KOPT-K1 (cell line): ENCODE data around the gene ICAM3.
"Not testable (repeated sequence)": the region's sequence is repeated elsewhere in the genome, so short reads cannot be mapped to it uniquely, and the experiment has no call there.

Source experiments
- H3K27ac ChIP-seq: fragments of 200-600 bp; sonication (generic); 2 replicates; pipeline ENCODE4 v1.5.1; 2016; ENCODE audit warnings: antibody characterized with exemption, mild to moderate bottlenecking, low read depth, low read length; ENCODE audit not compliant: poor library complexity, severe bottlenecking
- H3K36me3 ChIP-seq: fragments of 200-600 bp; sonication (generic); 2 replicates; pipeline ENCODE4 v1.5.1; 2017; ENCODE audit warnings: antibody characterized with exemption, mild to moderate bottlenecking, low read length, moderate library complexity; ENCODE audit not compliant: insufficient read depth
- H3K9me3 ChIP-seq: fragments of 200-600 bp; sonication (generic); 2 replicates; pipeline ENCODE4 v1.5.1; 2017; ENCODE audit warnings: antibody characterized with exemption, low read length, mild to moderate bottlenecking; ENCODE audit not compliant: insufficient read depth, poor library complexity, severe bottlenecking

ICAM3 gene, protein sequence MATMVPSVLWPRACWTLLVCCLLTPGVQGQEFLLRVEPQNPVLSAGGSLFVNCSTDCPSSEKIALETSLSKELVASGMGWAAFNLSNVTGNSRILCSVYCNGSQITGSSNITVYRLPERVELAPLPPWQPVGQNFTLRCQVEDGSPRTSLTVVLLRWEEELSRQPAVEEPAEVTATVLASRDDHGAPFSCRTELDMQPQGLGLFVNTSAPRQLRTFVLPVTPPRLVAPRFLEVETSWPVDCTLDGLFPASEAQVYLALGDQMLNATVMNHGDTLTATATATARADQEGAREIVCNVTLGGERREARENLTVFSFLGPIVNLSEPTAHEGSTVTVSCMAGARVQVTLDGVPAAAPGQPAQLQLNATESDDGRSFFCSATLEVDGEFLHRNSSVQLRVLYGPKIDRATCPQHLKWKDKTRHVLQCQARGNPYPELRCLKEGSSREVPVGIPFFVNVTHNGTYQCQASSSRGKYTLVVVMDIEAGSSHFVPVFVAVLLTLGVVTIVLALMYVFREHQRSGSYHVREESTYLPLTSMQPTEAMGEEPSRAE

DNA sequence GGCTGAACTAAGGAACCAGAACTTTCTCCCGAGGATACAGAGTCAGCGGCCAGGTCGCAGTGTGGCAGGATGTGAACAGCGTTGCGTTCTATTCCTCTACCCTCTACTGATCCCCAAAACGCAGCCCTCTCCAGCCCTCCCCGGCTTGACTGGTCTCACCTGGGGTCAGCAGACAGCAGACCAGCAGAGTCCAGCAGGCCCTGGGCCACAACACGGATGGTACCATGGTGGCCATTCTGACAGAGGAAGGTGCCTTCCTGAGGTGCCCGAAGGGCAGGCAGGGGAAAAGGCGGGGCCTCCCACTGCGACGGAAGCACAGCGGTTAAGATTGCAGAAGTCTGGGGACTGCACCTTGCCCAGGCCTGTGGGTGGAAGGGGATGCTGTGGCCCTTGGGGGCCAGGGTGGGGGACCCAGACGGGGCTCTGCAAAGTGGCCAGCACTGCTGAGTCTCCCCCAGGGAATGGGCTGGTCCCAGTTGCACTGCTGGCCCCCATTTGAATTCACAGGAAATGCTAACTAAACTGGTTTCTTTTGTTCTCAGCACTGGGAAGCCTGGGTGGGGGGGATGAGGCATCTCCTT lies at the start of gene ICAM3:
ICAM3 (minus strand) TSS at position 245 of the 581 bp plus-strand sequence; CDS start at position 235, 10 bp downstream.
- Histone ChIP-seq H3K36me3 (peaks cover 20% of the 10 kb centered on the region; the same call in 1 of the 2 replicates), H3K27ac (peak within 1 kb of the TSS; percentile 80), H3K9me3 (no peaks in the 10 kb centered on the region)

DNA sequence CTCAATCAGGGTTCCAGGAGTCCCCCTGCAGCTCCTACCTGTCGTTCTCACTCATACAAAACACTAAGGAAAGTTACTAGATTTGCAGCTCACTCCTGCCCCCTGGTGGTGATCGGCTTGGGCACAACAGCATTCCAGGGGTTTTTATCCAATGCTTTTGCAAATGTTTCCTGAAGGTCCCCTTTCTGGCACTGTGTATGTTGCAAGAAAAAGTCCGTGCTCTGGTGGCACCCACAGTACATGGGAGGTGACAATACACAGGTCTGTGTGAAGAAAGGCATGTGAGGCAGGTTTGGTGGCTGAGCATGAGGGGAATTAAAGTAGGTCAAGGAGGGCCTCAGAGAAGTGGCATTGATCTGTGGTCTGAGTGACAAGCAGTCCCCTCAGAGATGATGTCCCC lies 49.5 kb upstream of the ICAM3 start:
- Histone ChIP-seq H3K36me3 (peaks cover 43% of the 10 kb centered on the region), H3K9me3 (no peaks in the 10 kb centered on the region), H3K27ac (no peak overlapping the region)

GRCh38 chr19:10384580-10384979 lies 45.2 kb upstream of the ICAM3 start:
- Histone ChIP-seq H3K9me3 (no peaks in the 10 kb centered on the region), H3K27ac (no peak overlapping the region)

GRCh38 chr19:10383223-10383499 lies 43.7 kb upstream of the ICAM3 start:
- H3K36me3 ChIP-seq, H3K27ac ChIP-seq, H3K9me3 ChIP-seq: not testable (repeated sequence)

More at GRCh38 chr19:10384580-10384979, 45.2 kb upstream of the ICAM3 start:
- H3K36me3 ChIP-seq = no peaks in the 10 kb centered on the region

GRCh38 chr19:10380313-10381102 lies 41.1 kb upstream of the ICAM3 start, which contains the start of gene TYK2:
Gene TYK2 (minus strand): TSS chr19:10380572. CDS start chr19:10378406, 2,166 bp downstream.
- no peaks in the 10 kb centered on the region for H3K9me3 ChIP-seq
- H3K36me3 ChIP-seq = peaks cover 17% of the 10 kb centered on the region
- H3K27ac ChIP-seq = peak within 1 kb of the TSS; percentile 72

DNA sequence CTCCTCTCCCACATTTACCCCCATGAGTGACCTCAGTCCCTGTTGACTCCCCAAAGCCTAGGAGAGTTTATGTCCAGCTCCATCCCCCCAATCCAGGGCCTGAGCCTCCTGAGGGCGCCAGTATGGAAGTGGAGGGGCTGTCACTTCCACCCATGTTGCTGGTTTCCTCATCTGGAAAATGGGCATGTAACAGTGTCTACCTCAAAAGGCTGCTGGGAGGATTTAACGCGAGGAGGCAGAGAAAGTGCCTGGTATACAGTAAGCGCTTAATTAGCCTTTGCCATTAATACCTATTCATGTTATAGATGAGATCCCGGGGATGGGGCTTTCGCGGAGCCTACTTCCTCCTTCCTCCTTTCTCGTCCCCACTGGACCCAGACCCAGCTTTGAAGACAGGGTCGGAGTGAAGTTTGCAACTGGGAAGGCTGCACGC lies 40.5 kb upstream of the ICAM3 start:
- H3K27ac ChIP-seq = peak overlapping the region; percentile 72

GRCh38 chr19:10378124-10378523 lies 38.7 kb upstream of the ICAM3 start:
- peaks cover 33% of the 10 kb centered on the region for H3K36me3 ChIP-seq
- H3K9me3 ChIP-seq = no peaks in the 10 kb centered on the region
- H3K27ac ChIP-seq = no peak overlapping the region

More for the DNA sequence above, 40.5 kb upstream of the ICAM3 start:
- peaks cover 24% of the 10 kb centered on the region for H3K36me3 ChIP-seq
- no peaks in the 10 kb centered on the region for H3K9me3 ChIP-seq

DNA sequence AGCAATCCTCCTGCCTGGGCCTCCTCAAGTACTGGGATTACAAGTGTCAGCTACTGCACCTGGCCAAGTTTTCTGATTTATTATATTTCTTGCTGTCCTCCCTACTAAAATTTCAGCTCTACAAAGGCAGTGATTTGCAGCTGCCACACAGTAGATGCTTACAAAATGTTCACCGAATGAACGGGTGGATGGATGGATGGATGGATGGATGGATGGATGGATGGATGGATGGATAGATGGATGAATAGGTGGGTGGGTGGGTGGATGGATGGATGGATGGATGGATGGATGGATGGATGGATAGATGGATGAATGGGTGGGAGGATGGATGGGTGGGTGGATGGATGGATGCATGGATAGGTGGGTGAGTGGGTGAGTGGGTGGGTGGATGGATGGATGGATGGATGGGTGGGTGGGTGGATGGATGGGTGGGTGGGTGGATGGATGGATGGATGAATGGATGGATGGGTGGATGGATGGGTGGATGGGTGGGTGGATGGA lies 37.8 kb upstream of the ICAM3 start:
- H3K9me3 ChIP-seq, H3K27ac ChIP-seq: not testable (repeated sequence)
- H3K36me3 ChIP-seq = peaks cover 33% of the 10 kb centered on the region

DNA sequence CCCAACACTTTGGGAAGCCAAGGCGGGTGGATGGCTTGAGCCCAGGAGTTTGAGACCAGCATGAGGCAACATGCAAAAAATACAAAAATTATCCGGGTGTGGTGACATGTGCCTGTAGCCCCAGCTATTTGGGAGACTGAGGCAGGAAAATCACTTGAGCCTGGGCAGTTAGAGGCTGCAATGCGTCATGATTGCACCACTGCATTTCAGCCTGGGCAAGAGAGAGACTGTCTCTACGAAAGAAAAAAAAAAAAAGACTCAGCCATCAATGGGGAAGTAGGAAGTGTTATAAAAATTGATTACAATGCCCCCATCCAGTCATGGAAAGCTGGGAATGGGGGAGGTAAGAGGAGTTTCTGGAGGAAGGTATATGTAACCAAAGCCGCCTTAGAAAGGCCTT lies 35.5 kb upstream of the ICAM3 start:
- peaks cover 48% of the 10 kb centered on the region for H3K36me3 ChIP-seq
- no peaks in the 10 kb centered on the region for H3K9me3 ChIP-seq
- H3K27ac ChIP-seq = no peak overlapping the region

- H3K27ac ChIP-seq = no peak overlapping the region
- H3K9me3 ChIP-seq = no peaks in the 10 kb centered on the region
- peaks cover 62% of the 10 kb centered on the region for H3K36me3 ChIP-seq
These were observed 33.3 kb upstream of the ICAM3 start for GRCh38 chr19:10372690-10373089.

- peaks cover 80% of the 10 kb centered on the region for H3K36me3 ChIP-seq
These were observed 28.8 kb upstream of the ICAM3 start for GRCh38 chr19:10368101-10368803.

DNA sequence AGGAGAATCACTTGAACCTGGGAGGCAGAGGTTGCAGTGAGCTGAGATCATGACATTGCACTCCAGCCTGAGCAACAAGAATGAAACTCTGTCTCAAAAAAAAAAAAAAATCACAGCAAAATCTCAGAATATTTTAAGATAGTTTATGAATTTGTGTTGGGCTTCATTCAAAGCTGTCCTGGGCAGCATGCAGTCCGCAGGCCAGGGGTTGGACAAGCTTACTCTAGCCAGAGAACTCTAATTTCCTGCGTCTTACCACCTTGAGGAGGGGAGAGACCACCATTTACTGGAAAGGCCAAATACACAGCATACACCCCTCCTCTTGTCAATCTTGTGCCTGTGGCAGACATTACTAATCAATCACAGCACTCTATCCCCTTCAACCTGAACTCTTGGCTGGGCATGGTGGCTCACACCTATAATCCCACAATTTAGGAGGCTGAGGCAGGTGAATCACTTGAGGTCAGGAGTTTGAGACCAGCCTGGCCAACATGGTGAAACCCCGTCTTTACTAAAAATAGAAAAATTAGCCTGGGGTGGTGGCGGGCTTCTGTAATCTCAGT lies 27.6 kb upstream of the ICAM3 start:
- H3K36me3 ChIP-seq = peaks cover 93% of the 10 kb centered on the region
- not testable (repeated sequence) for H3K9me3 ChIP-seq, H3K27ac ChIP-seq

More at GRCh38 chr19:10368101-10368803, 28.8 kb upstream of the ICAM3 start:
- Histone ChIP-seq H3K27ac (no peak overlapping the region), H3K9me3 (no peaks in the 10 kb centered on the region)

DNA sequence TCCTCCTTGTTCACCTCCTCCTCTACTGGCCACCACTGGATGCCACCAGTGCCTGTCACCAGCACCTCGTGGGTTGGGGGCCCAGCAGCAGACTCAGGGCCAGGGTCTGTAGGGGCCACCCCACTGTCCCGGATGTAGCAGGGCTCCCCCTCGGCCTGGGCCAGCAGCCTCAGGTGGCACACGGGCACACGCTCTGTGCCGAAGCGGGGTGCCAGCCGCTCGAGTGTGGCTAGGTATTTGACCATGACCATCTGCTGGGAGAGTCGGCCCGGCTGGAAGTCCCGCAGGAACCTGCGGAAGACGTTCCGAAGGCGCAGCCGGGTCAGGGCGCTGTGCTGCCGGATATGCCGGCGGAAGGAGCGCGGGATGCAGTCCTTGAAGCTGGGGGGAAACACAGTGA lies 26.1 kb upstream of the ICAM3 start:
- Histone ChIP-seq H3K36me3 (peaks cover 95% of the 10 kb centered on the region), H3K9me3 (no peaks in the 10 kb centered on the region), H3K27ac (no peak overlapping the region)

DNA sequence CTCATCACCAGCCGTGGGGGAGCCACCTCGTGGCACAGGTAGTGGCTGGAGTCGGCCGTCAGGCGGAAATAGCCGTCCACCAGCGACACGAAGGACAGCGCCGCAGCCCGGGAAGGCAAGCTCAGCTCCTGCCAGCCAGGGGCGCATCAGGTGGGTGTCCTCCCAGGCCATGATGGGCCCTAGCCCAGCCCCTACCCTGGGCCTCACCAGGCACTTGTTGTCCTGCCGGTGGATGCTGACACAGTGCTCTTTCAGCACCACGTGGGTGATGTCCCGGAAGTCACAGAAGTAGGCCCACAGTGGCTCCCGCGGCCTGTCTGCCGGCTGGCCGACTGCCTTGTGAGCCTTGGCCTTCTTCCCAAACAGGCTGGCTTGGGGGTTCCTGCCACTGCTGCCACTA lies 25.2 kb upstream of the ICAM3 start:
- H3K36me3 ChIP-seq = peaks cover 97% of the 10 kb centered on the region
- no peaks in the 10 kb centered on the region for H3K9me3 ChIP-seq

More for the DNA sequence above, 25.2 kb upstream of the ICAM3 start:
- H3K27ac ChIP-seq = no peak overlapping the region
